ENCODE data around the gene MACROD2.

MACROD2 gene

GRCh38 chr20:15204234-15204633 lies 1208.9 kb downstream of the MACROD2 start:
- no peak overlapping the region for H3K4me3 ChIP-seq (ENCODE audit: control insufficient read depth, low read depth, low read length)
- no peak for DNase-seq (ENCODE audit: low read depth)
- no peak for TF ChIP-seq CTCF (IDR thresholded peaks at IDR 0.05; ENCODE audit: control insufficient read depth, insufficient read depth, low read depth, low read length, missing control alignments)

GRCh38 chr20:15205028-15205427 lies 1209.7 kb downstream of the MACROD2 start:
- no peak for TF ChIP-seq CTCF (IDR thresholded peaks at IDR 0.05; ENCODE audit: control insufficient read depth, insufficient read depth, low read depth, low read length, missing control alignments)
- DNase-seq (ENCODE audit: low read depth) = no peak
- H3K4me3 ChIP-seq (ENCODE audit: control insufficient read depth, low read depth, low read length) = no peak overlapping the region

GRCh38 chr20:15205719-15206118 lies 1210.4 kb downstream of the MACROD2 start:
- no peak overlapping the region for H3K4me3 ChIP-seq (ENCODE audit: control insufficient read depth, low read depth, low read length)
- no peak for DNase-seq (ENCODE audit: low read depth)
- TF ChIP-seq CTCF (IDR thresholded peaks at IDR 0.05; ENCODE audit: control insufficient read depth, insufficient read depth, low read depth, low read length, missing control alignments) = no peak

GRCh38 chr20:15209537-15209936 lies 1214.2 kb downstream of the MACROD2 start:
- TF ChIP-seq CTCF (IDR thresholded peaks at IDR 0.05; ENCODE audit: control insufficient read depth, insufficient read depth, low read depth, low read length, missing control alignments) = no peak
- no peak for DNase-seq (ENCODE audit: low read depth)
- no peak overlapping the region for H3K4me3 ChIP-seq (ENCODE audit: control insufficient read depth, low read depth, low read length)

GRCh38 chr20:15214051-15214450 lies 1218.7 kb downstream of the MACROD2 start:
- no peak for DNase-seq (ENCODE audit: low read depth)
- no peak for TF ChIP-seq CTCF (IDR thresholded peaks at IDR 0.05; ENCODE audit: control insufficient read depth, insufficient read depth, low read depth, low read length, missing control alignments)
- no peak overlapping the region for H3K4me3 ChIP-seq (ENCODE audit: control insufficient read depth, low read depth, low read length)

GRCh38 chr20:15220009-15220656 lies 1224.8 kb downstream of the MACROD2 start:
- no peak overlapping the region for H3K4me3 ChIP-seq (ENCODE audit: control insufficient read depth, low read depth, low read length)
- no peak for DNase-seq (ENCODE audit: low read depth)

More at GRCh38 chr20:15220009-15220656, 1224.8 kb downstream of the MACROD2 start:
- no peak for TF ChIP-seq CTCF (IDR thresholded peaks at IDR 0.05; ENCODE audit: control insufficient read depth, insufficient read depth, low read depth, low read length, missing control alignments)
